Natural killer cell (primary cell): ENCODE results near the gene TSFM. TPM values are rescaled to one million over a fixed set of nuclear protein-coding genes. Genes with fewer than 3 reads are reported as not detected.

Source experiments
- ATAC-seq, 3 donors: fragments of 150-1000 bp in 2 of 3; fragments of 200-7000 bp in 1 of 3; cut with Tn5 transposase; 1 replicate in 1 of 3; 2 replicates in 2 of 3; pipeline ENCODE4 v1.10.0; 2021; ENCODE audit warnings: mild to moderate bottlenecking in 2 of 3, moderate library complexity in 2 of 3
- DNase-seq, 2 donors: peaks; one replicate each; pipeline versions ENCODE4 v3.0.0 to v3.0.0-alpha.2; 2013 to 2021; ENCODE audit warnings: mixed read lengths in 1 of 2
- H3K27ac ChIP-seq: one replicate; pipeline ENCODE4 v1.5.1; 2013; ENCODE audit warnings: mild to moderate bottlenecking, low read length
- H3K27me3 ChIP-seq: one replicate; pipeline ENCODE4 v1.6.1; 2013; ENCODE audit warnings: low read length; ENCODE audit not compliant: control insufficient read depth, insufficient read depth
- H3K36me3 ChIP-seq: one replicate; pipeline ENCODE4 v1.6.1; 2013; ENCODE audit warnings: low read length; ENCODE audit not compliant: control insufficient read depth, insufficient read depth
- H3K4me1 ChIP-seq: one replicate; pipeline ENCODE4 v1.6.1; 2013; ENCODE audit warnings: low read length; ENCODE audit not compliant: control insufficient read depth, insufficient read depth
- H3K4me3 ChIP-seq: one replicate; pipeline ENCODE4 v1.5.1; 2013; ENCODE audit warnings: low read length
- H3K9me3 ChIP-seq: one replicate; pipeline ENCODE4 v1.6.1; 2013; ENCODE audit warnings: low read length; ENCODE audit not compliant: control insufficient read depth, insufficient read depth
- H3K27ac Mint-ChIP-seq, 2 donors: one replicate each; pipeline ENCODE4 v1.8.0; 2022; ENCODE audit warnings: mild to moderate bottlenecking in 2 of 2, mixed read lengths in 2 of 2, moderate library complexity in 1 of 2
- H3K27me3 Mint-ChIP-seq, 2 donors: one replicate each; pipeline ENCODE4 v1.8.0; 2022; ENCODE audit warnings: low read depth in 2 of 2, mixed read lengths in 2 of 2
- H3K36me3 Mint-ChIP-seq: one replicate; pipeline ENCODE4 v1.8.0; 2022; ENCODE audit warnings: mixed read lengths
- H3K4me1 Mint-ChIP-seq, 2 donors: one replicate each; pipeline ENCODE4 v1.8.0; 2022; ENCODE audit warnings: mixed read lengths in 2 of 2
- H3K4me3 Mint-ChIP-seq: one replicate; pipeline ENCODE4 v1.8.0; 2022; ENCODE audit warnings: mild to moderate bottlenecking, moderate library complexity, mixed read lengths
- H3K9me3 Mint-ChIP-seq, 2 donors: one replicate each; pipeline ENCODE4 v1.8.0; 2022; ENCODE audit warnings: mixed read lengths in 2 of 2
- CTCF ChIP-seq: fragments of 200-600 bp; IDR thresholded peaks from one replicate; pipeline ENCODE4 v1.8.0; 2022; ENCODE audit warnings: antibody characterized with exemption
- WGBS: methylation state at CpG from one replicate; pipeline ENCODE4 v1.1.7; 2013; ENCODE audit warnings: missing lambda C conversion rate; ENCODE audit not compliant: insufficient coverage; 5-methylcytosine and 5-hydroxymethylcytosine counted together
- intact Hi-C: fragments of 100-400 bp; cut with micrococcal nuclease; formaldehyde crosslinking; loops from one replicate; pipeline ENCODE4 v1.14.2; 2022
- total RNA-seq, 4 donors: library from RNA; stranded (reverse); fragments of 120-200 nt in 1 of 4; gene quantifications; one replicate each; pipeline versions ENCODE4 v1.2.3 to v1.2.4, GENCODE V29; 2013 to 2022

The TSFM gene
- total RNA-seq, 3 donors from 2014 or later (not counting 1 experiment from before 2014, with no cell fraction given) = 17.6 to 19.7 (median 17.7) TPM

- Mint-ChIP-seq H3K27ac (peak overlapping the region; percentile 90 to 97), H3K9me3 (no peaks in the 10 kb centered on the region), H3K27me3 (no peaks in the 10 kb centered on the region), H3K4me1 (peaks cover 33 to 34% of the 10 kb centered on the region in 2 donors), H3K4me3 (peak overlapping the region; percentile 99), H3K36me3 (peaks cover 11% of the 10 kb centered on the region)
- Histone ChIP-seq H3K27ac (peak overlapping the region; percentile 57), H3K9me3 (no peaks in the 10 kb centered on the region), H3K4me1 (peaks cover 36% of the 10 kb centered on the region), H3K4me3 (peak overlapping the region; percentile 86), H3K27me3 (no peaks in the 10 kb centered on the region), H3K36me3 (peaks cover 27% of the 10 kb centered on the region)
- no peak for DNase-seq
- 94% methylated on average over 10 of the region's 12 CpGs for WGBS
- no peak for ATAC-seq
- intact Hi-C loops = loop anchor here (5.0 kb wide), 1 partner anchor 64 kb away; the partner anchor contains the start of gene CTDSP2
- no peak for TF ChIP-seq CTCF
Observed at GRCh38 chr12:57783466-57783801, 847 bp downstream of the TSFM start.

DNA sequence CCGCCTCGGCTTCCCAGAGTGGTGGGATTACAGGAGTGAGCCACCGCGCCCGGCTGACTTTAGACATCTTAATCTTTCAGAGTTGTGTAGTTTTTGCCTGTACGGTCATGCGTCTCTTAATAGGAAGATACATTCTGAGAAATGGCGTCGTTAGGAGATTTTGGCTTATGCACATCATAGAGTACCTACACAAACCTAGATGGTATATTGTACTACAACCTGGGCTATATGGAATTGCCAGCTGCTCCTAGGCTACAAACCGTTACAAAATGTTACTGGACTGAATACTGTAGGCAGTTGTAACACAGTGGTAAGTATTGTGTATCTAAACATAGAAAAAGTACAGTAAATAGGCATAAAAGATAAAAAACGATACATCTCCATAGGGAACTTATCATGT is 1.3 kb downstream of the TSFM start:
- Histone ChIP-seq H3K27ac (no peak overlapping the region), H3K4me1 (peaks cover 36% of the 10 kb centered on the region), H3K27me3 (no peaks in the 10 kb centered on the region), H3K4me3 (no peak overlapping the region), H3K36me3 (peaks cover 30% of the 10 kb centered on the region), H3K9me3 (no peaks in the 10 kb centered on the region)
- H3K27ac Mint-ChIP-seq = peak overlapping the region in 1 of 2 donors; percentile 28
- no peaks in the 10 kb centered on the region for H3K27me3 Mint-ChIP-seq
- peak overlapping the region; percentile 75 for H3K4me3 Mint-ChIP-seq
- H3K36me3 Mint-ChIP-seq = peaks cover 11% of the 10 kb centered on the region
- ATAC-seq = no peak
- TF ChIP-seq CTCF = no peak
- DNase-seq = no peak
- peaks cover 33 to 34% of the 10 kb centered on the region in 2 donors for H3K4me1 Mint-ChIP-seq
- intact Hi-C loops = loop anchor here (5.0 kb wide), 1 partner anchor 63 kb away; the partner anchor contains the start of gene CTDSP2
- WGBS = 94% methylated on average over 11 of the region's 11 CpGs
- no peaks in the 10 kb centered on the region for H3K9me3 Mint-ChIP-seq

DNA sequence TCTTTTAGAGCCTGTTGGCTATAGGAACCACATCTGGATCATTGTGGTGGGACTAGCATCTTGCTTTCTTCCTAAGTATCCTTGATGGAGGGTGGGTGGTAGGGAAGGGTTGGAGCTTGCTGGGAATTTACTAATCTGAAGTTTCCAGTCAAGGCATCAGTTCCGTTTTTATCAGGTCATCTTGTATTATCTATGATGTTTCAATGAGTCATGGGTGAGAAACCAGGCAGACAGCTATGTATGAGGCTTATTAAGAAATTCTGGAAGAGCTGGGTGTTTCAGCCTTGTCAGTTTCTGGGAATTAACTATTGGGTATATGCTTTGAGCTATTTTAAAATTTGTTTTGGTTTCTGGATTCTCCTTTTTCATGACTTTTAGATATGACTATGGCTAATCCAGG is 11.3 kb downstream of the TSFM start:
- intact Hi-C loops = no loop called here
- TF ChIP-seq CTCF = no peak
- Histone ChIP-seq H3K27ac (no peak overlapping the region), H3K4me1 (no peaks in the 10 kb centered on the region), H3K4me3 (no peak overlapping the region), H3K9me3 (no peaks in the 10 kb centered on the region), H3K36me3 (peaks cover 60% of the 10 kb centered on the region), H3K27me3 (no peaks in the 10 kb centered on the region)
- H3K4me1 Mint-ChIP-seq = no peaks in the 10 kb centered on the region
- H3K4me3 Mint-ChIP-seq = no peak overlapping the region
- 81% methylated on average over 1 of the region's 1 CpG for WGBS
- H3K27me3 Mint-ChIP-seq = no peaks in the 10 kb centered on the region
- ATAC-seq = no peak
- peaks cover 12% of the 10 kb centered on the region for H3K36me3 Mint-ChIP-seq
- H3K27ac Mint-ChIP-seq = no peak overlapping the region
- no peaks in the 10 kb centered on the region for H3K9me3 Mint-ChIP-seq
- no peak for DNase-seq

DNA sequence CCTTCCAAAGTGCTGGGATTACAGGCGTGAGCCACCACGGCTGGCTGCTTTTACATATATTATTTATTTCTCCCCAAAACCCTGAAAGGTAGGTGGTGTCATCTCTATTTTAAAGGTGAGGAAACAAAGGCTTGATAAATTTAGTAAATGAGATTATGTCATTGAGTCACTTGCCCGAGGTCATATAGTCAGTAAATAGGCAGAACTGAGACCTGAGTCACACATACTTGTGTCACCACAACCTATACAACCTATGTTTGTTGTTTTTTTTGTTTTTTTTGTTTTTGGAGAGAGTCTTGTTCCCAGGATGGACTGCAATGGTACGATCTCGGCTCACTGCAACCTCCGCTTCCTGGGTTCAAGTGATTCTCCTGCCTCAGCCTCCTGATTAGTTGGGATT is 12.8 kb downstream of the TSFM start:
- H3K36me3 ChIP-seq = peaks cover 60% of the 10 kb centered on the region
- H3K9me3 ChIP-seq = no peaks in the 10 kb centered on the region
- ATAC-seq (no peak), DNase-seq (no peak)
- H3K27me3 ChIP-seq = no peaks in the 10 kb centered on the region
- intact Hi-C loops = no loop called here
- H3K4me1 Mint-ChIP-seq = peaks cover 0 to 6% of the 10 kb centered on the region in 2 donors
- no peak for TF ChIP-seq CTCF
- no peaks in the 10 kb centered on the region for H3K9me3 Mint-ChIP-seq
- no peaks in the 10 kb centered on the region for H3K4me1 ChIP-seq
- H3K4me3 ChIP-seq = no peak overlapping the region
- WGBS = 98% methylated on average over 4 of the region's 6 CpGs
- no peak overlapping the region for H3K27ac Mint-ChIP-seq
- no peaks in the 10 kb centered on the region for H3K27me3 Mint-ChIP-seq
- H3K27ac ChIP-seq = no peak overlapping the region
- H3K4me3 Mint-ChIP-seq = no peak overlapping the region
- H3K36me3 Mint-ChIP-seq = peaks cover 12% of the 10 kb centered on the region
